DND-41 (cell line): ENCODE data around the gene PRPSAP2.
"Not testable (repeated sequence)": the region's sequence is repeated elsewhere in the genome, so short reads cannot be mapped to it uniquely, and the experiment has no call there.

Experiments
- EZH2 ChIP-seq: IDR thresholded peaks from 3 replicates; pipeline ENCODE4 v1.6.1; 2012; ENCODE audit warnings: borderline replicate concordance, low read depth, mild to moderate bottlenecking, moderate library complexity, low read length, inconsistent platforms; ENCODE audit not compliant: severe bottlenecking
- TF ChIP-seq, protein P1 (sequence below): IDR thresholded peaks from 2 replicates; pipeline ENCODE4 v1.5.1; 2012; ENCODE audit warnings: borderline replicate concordance, low read length, moderate library complexity, mild to moderate bottlenecking; ENCODE audit not compliant: poor library complexity, severe bottlenecking; ENCODE audit errors: extremely low read depth

DNA sequence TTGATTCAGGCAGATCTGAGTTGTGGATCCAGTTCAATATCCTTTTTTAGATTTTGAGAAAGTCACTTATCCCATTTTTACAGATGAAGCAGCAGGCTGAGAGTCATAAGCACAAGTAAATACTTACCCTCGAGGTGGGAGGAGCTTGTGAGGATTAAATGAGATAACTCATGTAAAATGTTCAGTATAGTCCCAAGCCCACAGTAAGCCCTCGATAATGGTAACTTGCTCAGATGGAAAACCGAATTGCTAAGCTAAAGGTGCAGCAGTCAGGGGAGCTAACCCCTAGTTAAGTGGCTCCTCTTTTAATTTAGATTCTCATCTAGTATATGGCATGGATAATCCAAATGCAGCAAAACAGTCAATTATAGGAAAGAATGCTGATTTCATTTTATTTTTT lies 42.0 kb upstream of the PRPSAP2 start:
- TF ChIP-seq, protein P1, sequence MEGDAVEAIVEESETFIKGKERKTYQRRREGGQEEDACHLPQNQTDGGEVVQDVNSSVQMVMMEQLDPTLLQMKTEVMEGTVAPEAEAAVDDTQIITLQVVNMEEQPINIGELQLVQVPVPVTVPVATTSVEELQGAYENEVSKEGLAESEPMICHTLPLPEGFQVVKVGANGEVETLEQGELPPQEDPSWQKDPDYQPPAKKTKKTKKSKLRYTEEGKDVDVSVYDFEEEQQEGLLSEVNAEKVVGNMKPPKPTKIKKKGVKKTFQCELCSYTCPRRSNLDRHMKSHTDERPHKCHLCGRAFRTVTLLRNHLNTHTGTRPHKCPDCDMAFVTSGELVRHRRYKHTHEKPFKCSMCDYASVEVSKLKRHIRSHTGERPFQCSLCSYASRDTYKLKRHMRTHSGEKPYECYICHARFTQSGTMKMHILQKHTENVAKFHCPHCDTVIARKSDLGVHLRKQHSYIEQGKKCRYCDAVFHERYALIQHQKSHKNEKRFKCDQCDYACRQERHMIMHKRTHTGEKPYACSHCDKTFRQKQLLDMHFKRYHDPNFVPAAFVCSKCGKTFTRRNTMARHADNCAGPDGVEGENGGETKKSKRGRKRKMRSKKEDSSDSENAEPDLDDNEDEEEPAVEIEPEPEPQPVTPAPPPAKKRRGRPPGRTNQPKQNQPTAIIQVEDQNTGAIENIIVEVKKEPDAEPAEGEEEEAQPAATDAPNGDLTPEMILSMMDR = not testable (repeated sequence)
- TF ChIP-seq EZH2 = not testable (repeated sequence)
